RWPE1 (cell line): ENCODE data around the gene ALK.

Experiments
- CTCF ChIA-PET: fragments of 350-600 bp; sonication (Branson Sonifier 250); formaldehyde crosslinking; extraction: SDS; loops from one replicate; lab custom pipeline; 2021; lab: Yijun Ruan, JAX
- POLR2A ChIA-PET: fragments of 400-600 bp; formaldehyde crosslinking; extraction: SDS; loops from one replicate; lab custom pipeline; 2020; ENCODE audit warnings: antibody characterized with exemption; ENCODE audit not compliant: low non-redundant PET; lab: Yijun Ruan, JAX
- DNase-seq: peaks from one replicate; pipeline ENCODE4 v3.0.0; 2012; ENCODE audit warnings: low spot score
- H3K27ac ChIP-seq: fragments of 450-650 bp; 2 replicates; pipeline ENCODE4 v1.5.1; 2017
- CTCF ChIP-seq: fragments of 450-650 bp; conservative IDR thresholded peaks from 2 replicates; pipeline ENCODE4 v1.5.1; 2017; ENCODE audit warnings: low read depth, mild to moderate bottlenecking

Gene ALK

GRCh38 chr2:29951576-29951975, 30.2 kb upstream of the ALK start:
- ChIA-PET CTCF (no interaction called here), POLR2A (no interaction called here)
- TF ChIP-seq CTCF = no peak
- no peak for DNase-seq
- H3K27ac ChIP-seq = no peak overlapping the region

DNA sequence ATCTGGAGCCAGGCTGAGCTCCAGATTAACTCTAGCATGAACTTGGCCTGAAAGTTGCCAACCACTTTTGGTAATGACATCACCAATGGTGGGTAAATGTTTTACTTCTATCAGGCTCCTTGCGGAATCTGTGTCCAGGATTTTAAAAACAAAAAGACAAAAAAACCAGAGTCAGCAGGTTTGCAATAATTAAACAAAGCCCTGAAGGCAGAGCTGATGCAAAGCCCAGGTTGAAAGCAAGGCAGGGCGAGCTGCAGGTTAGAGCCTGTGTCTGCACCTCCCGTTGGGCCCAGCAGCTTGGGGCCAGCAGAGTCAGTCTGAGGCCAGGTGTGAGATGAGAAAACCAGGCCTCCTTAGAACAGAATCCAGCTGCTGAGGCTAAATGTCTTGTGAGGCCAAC, 29.1 kb upstream of the ALK start:
- H3K27ac ChIP-seq = no peak overlapping the region
- no peak for DNase-seq
- no peak for TF ChIP-seq CTCF
- ChIA-PET CTCF (interaction anchor here (0.6 to 1.5 kb wide), 3 partner anchors 28 to 583 kb away, joined by 3 to 5 read pairs (median 5); no protein-coding TSS in a partner anchor), POLR2A (no interaction called here)

DNA sequence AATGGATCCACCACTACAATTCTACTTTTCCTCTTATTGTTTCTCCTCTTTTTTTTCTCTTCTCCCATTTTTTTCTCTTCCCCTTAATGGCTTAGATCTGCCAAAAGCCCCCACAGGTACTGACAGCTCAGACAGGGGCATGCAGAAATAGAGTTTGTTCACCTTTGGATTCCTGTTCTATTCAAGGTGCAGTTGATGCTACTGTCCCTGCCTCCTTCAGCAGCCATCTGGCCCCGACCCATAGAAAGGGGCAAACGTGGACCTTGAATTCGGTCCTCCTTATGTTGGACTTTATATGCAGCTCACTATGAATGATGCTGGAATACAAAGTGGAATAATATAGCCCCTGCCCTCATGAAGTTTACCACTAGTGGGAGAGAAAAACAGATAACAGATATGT, 27.7 kb upstream of the ALK start:
- no peak for DNase-seq
- H3K27ac ChIP-seq = no peak overlapping the region
- ChIA-PET POLR2A (no interaction called here), CTCF (no interaction called here)
- no peak for TF ChIP-seq CTCF

DNA sequence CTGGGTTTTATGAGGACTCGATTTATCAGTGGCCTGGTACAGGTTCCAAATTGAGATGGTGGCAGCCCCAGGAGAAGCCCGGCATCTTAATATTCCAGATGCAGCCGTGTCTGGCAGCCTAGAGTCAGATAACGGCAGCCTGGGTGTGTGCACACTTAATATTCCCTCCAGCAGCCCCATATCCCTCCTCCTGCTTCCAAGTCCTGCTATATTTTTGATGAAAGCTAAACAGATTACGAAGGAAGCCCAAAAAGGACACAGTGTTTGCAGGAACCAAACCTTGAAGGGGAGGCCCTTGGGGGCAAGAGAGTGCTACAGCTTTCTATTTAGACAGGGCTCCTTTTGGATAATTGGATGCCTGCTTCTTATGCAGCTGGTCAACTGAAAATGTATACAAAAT, 25.1 kb upstream of the ALK start:
- ChIA-PET POLR2A (no interaction called here), CTCF (interaction anchor here (0.6 kb wide), 1 partner anchor 129 kb away, joined by 4 read pairs; no protein-coding TSS in a partner anchor)
- DNase-seq = no peak
- no peak overlapping the region for H3K27ac ChIP-seq
- no peak for TF ChIP-seq CTCF

GRCh38 chr2:29942711-29943110, 21.3 kb upstream of the ALK start:
- no peak for DNase-seq
- TF ChIP-seq CTCF = no peak
- ChIA-PET CTCF (no interaction called here), POLR2A (no interaction called here)
- H3K27ac ChIP-seq = no peak overlapping the region

DNA sequence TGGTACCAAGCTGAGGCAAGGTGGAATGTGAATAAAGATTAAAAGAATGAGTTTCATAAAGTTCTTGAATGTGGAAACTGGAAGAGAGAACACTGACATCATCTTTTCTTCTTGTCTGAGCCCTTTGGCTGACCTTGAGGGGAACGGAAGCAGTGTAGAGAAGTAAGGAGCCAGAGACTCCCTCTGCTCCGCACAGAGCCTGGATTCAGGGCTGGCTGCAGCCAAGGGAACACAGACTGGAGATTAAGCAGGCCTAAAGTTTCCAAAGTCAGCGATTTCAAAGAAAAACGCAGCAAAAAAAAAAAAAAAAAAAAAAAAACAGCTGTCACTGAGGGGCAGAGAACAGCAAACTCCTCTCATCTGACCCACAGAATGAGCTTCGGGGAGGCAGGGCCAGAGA, 19.3 kb upstream of the ALK start:
- DNase-seq = no peak
- no peak overlapping the region for H3K27ac ChIP-seq
- ChIA-PET POLR2A (interaction anchor here (0.6 kb wide), 1 partner anchor 132 kb away, joined by 5 read pairs; no protein-coding TSS in a partner anchor), CTCF (interaction anchor here (0.6 to 1.1 kb wide), 2 partner anchors 17 to 131 kb away, joined by 3 read pairs; no protein-coding TSS in a partner anchor)
- TF ChIP-seq CTCF = no peak
